Measurements from ENCODE around the gene CORO7. TPM values are rescaled to one million over a fixed set of nuclear protein-coding genes. Genes with fewer than 3 reads are reported as not detected.

CORO7 gene
- total RNA-seq, 4 donors from 2014 or later, result 11.0 to 38.9 (median 17.8) TPM

- WGBS, 2 donors (ENCODE audit: low coverage in 1 of 2), result 100% methylated on average over 4 of the region's 4 CpGs; no CpG with 5 or more reads in 1 of the 2 donors
- Histone ChIP-seq H3K9me3 (no peaks in the 10 kb centered on the region), H3K27me3 (no peaks in the 10 kb centered on the region), H3K27ac (no peak overlapping the region), H3K4me3 (no peak overlapping the region), H3K36me3 (peaks cover 0 to 34% of the 10 kb centered on the region in 2 donors), H3K4me1 (peaks cover 0 to 73% (median 13%) of the 10 kb centered on the region in 3 donors)
- ATAC-seq, result no peak
- TF ChIP-seq, protein P1, sequence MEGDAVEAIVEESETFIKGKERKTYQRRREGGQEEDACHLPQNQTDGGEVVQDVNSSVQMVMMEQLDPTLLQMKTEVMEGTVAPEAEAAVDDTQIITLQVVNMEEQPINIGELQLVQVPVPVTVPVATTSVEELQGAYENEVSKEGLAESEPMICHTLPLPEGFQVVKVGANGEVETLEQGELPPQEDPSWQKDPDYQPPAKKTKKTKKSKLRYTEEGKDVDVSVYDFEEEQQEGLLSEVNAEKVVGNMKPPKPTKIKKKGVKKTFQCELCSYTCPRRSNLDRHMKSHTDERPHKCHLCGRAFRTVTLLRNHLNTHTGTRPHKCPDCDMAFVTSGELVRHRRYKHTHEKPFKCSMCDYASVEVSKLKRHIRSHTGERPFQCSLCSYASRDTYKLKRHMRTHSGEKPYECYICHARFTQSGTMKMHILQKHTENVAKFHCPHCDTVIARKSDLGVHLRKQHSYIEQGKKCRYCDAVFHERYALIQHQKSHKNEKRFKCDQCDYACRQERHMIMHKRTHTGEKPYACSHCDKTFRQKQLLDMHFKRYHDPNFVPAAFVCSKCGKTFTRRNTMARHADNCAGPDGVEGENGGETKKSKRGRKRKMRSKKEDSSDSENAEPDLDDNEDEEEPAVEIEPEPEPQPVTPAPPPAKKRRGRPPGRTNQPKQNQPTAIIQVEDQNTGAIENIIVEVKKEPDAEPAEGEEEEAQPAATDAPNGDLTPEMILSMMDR (IDR thresholded peaks at IDR 0.05), result no peak
- no peak for TF ChIP-seq EP300 (IDR thresholded peaks at IDR 0.05)
- no peak for TF ChIP-seq POLR2A (IDR thresholded peaks at IDR 0.05)
- no peak for TF ChIP-seq POLR2AphosphoS5 (IDR thresholded peaks at IDR 0.05)
Observed at GRCh38 chr16:4412854-4413253, 3.5 kb downstream of the CORO7 start.

GRCh38 chr16:4412159-4412558, 4.2 kb downstream of the CORO7 start:
- TF ChIP-seq POLR2AphosphoS5 (IDR thresholded peaks at IDR 0.05), result no peak
- TF ChIP-seq, protein P1 (IDR thresholded peaks at IDR 0.05), result no peak
- no peak for TF ChIP-seq EP300 (IDR thresholded peaks at IDR 0.05)
- no peak for TF ChIP-seq POLR2A (IDR thresholded peaks at IDR 0.05)
- no peaks in the 10 kb centered on the region for H3K9me3 ChIP-seq
- H3K4me1 ChIP-seq, result peaks cover 0 to 75% (median 13%) of the 10 kb centered on the region in 3 donors
- H3K27ac ChIP-seq, result peak overlapping the region in 2 of 4 donors; percentile 42 to 47
- H3K36me3 ChIP-seq, result peaks cover 0 to 41% of the 10 kb centered on the region in 2 donors
- H3K4me3 ChIP-seq, result no peak overlapping the region
- no peak for ATAC-seq
- 80% methylated on average over 1 of the region's 8 CpGs; no CpG with 5 or more reads in 1 of the 2 donors for WGBS, 2 donors (ENCODE audit: low coverage in 1 of 2)
- H3K27me3 ChIP-seq, result no peaks in the 10 kb centered on the region

GRCh38 chr16:4411684-4412083, 4.7 kb downstream of the CORO7 start:
- H3K27ac ChIP-seq, result peak overlapping the region in 2 of 4 donors; percentile 42 to 47
- H3K36me3 ChIP-seq, result peaks cover 0 to 46% of the 10 kb centered on the region in 2 donors
- H3K4me1 ChIP-seq, result peaks cover 0 to 70% (median 10%) of the 10 kb centered on the region in 3 donors
- no peaks in the 10 kb centered on the region for H3K27me3 ChIP-seq
- H3K4me3 ChIP-seq, result no peak overlapping the region
- no peak for TF ChIP-seq EP300 (IDR thresholded peaks at IDR 0.05)
- TF ChIP-seq POLR2AphosphoS5 (IDR thresholded peaks at IDR 0.05), result peak; percentile 39
- H3K9me3 ChIP-seq, result no peaks in the 10 kb centered on the region
- no peak for ATAC-seq
- WGBS, 2 donors (ENCODE audit: low coverage in 1 of 2), result 67 to 82% methylated on average over 1 to 2 of the region's 16 CpGs

GRCh38 chr16:4410335-4411075, 5.9 kb downstream of the CORO7 start:
- Histone ChIP-seq H3K36me3 (peaks cover 0 to 57% of the 10 kb centered on the region in 2 donors), H3K9me3 (no peaks in the 10 kb centered on the region), H3K4me3 (no peak overlapping the region), H3K4me1 (peaks cover 0 to 67% (median 10%) of the 10 kb centered on the region in 3 donors), H3K27me3 (no peaks in the 10 kb centered on the region), H3K27ac (peak overlapping the region in 1 of 4 donors; percentile 47)
- WGBS, 2 donors (ENCODE audit: low coverage in 1 of 2), result 50 to 63% methylated on average over 12 to 15 of the region's 15 CpGs
- no peak for ATAC-seq
- TF ChIP-seq POLR2AphosphoS5 (IDR thresholded peaks at IDR 0.05) (peak; percentile 38), POLR2A (IDR thresholded peaks at IDR 0.05) (no peak)

DNA sequence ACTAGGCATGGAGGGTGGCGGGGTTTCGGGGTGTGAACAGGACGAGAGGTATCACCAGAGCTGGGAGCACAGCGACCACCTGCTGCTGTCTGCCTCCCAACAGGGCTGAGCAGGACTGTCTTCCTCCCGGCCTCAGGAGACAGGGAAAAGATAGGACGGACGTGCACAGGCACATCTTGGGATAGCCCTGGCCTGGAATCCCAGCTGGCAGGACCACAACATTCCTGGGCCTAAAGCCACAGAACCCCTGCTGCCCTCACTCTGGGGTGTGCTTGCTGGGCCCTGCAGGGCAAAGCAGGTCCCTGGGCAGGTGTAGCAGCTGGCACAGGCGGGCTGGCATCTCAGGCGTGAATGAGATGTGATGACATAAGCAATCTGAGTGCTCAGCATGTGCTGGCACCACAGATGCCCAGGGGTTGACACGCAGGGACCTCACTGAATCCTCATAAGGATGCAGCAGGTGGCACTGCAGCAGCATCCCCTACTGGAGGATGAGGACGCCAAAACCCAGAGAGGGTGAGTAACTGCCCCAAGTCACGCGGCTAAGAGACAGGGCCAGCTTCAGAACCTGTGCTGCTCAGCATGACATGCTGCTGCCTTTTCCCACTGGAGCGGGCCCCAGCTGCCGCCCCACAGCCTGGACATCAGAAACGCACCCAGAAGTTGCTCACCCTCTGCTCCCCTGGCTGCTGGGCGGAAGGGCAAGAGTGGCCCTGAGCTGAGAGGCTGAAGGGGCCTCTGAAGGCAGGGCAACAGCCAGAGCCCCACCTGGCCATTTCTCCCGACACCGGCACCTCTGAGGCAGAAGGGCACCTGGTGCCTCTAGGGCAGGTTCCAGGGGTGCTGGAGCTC, 7.1 kb downstream of the CORO7 start:
- TF ChIP-seq POLR2AphosphoS5 (IDR thresholded peaks at IDR 0.05), result no peak
- TF ChIP-seq POLR2A (IDR thresholded peaks at IDR 0.05), result no peak
- TF ChIP-seq, protein P1 (IDR thresholded peaks at IDR 0.05), result no peak
- TF ChIP-seq EP300 (IDR thresholded peaks at IDR 0.05), result no peak
- WGBS, 2 donors (ENCODE audit: low coverage in 1 of 2), result 93 to 100% methylated on average over 1 to 5 of the region's 19 CpGs
- Histone ChIP-seq H3K27me3 (no peaks in the 10 kb centered on the region), H3K4me1 (peaks cover 0 to 55% (median 7%) of the 10 kb centered on the region in 3 donors), H3K27ac (no peak overlapping the region), H3K4me3 (no peak overlapping the region), H3K9me3 (no peaks in the 10 kb centered on the region), H3K36me3 (peaks cover 0 to 69% of the 10 kb centered on the region in 2 donors)
- ATAC-seq, result no peak

All from gastroesophageal sphincter (tissue), 4 donors.